Heart right ventricle (tissue), 16 donors: ENCODE results near the gene RARG. TPM values are rescaled to one million over a fixed set of nuclear protein-coding genes. Genes with fewer than 3 reads are reported as not detected.

Source experiments
- ATAC-seq, 8 donors: fragments of 200-7000 bp; cut with Tn5 transposase; one replicate each; pipeline ENCODE4 v1.9.1; 2020; ENCODE audit warnings: mild to moderate bottlenecking in 8 of 8, moderate library complexity in 8 of 8, moderate number of reproducible peaks in 1 of 8
- DNase-seq, 2 donors: peaks; one replicate each; pipeline ENCODE4 v3.0.0-alpha.2; 2020
- H3K27ac ChIP-seq, 10 donors: fragments of 200-600 bp; sonication (generic) in 2 of 10; one replicate each; pipeline versions ENCODE4 v1.5.0 to v1.8.0; 2020 to 2022; ENCODE audit warnings: mild to moderate bottlenecking in 3 of 10
- H3K27me3 ChIP-seq, 7 donors: fragments of 200-600 bp; one replicate each; pipeline ENCODE4 v1.8.0; 2021 to 2022; ENCODE audit warnings: mild to moderate bottlenecking in 2 of 7
- H3K36me3 ChIP-seq, 9 donors: fragments of 200-600 bp; sonication (generic) in 1 of 9; one replicate each; pipeline versions ENCODE4 v1.5.0 to v1.8.0; 2020 to 2022; ENCODE audit warnings: mild to moderate bottlenecking in 2 of 9
- H3K4me1 ChIP-seq, 9 donors: fragments of 200-600 bp; sonication (generic) in 1 of 9; one replicate each; pipeline versions ENCODE4 v1.5.0 to v1.8.0; 2020 to 2022; ENCODE audit warnings: mild to moderate bottlenecking in 4 of 9
- H3K4me3 ChIP-seq, 10 donors: fragments of 200-600 bp; sonication (generic) in 2 of 10; one replicate each; pipeline versions ENCODE4 v1.5.0 to v1.8.0; 2020 to 2022; ENCODE audit warnings: mild to moderate bottlenecking in 7 of 10, moderate library complexity in 2 of 10
- H3K9me3 ChIP-seq, 11 donors: fragments of 200-600 bp in 10 of 11; sonication (generic) in 2 of 11; one replicate each; pipeline versions ENCODE4 v1.5.0 to v1.8.0; 2013 to 2022; ENCODE audit warnings: mild to moderate bottlenecking in 2 of 11, control low read depth in 1 of 11, moderate library complexity in 1 of 11
- WGBS, 2 donors: extraction: QIAGEN DNeasy Blood & Tissue Kit; methylation state at CpG; one replicate each; pipeline ENCODE4 v1.1.7; 2013; ENCODE audit warnings: inconsistent platforms in 1 of 2; 5-methylcytosine and 5-hydroxymethylcytosine counted together
- intact Hi-C, 10 donors: fragments of 100-400 bp; cut with DNase I; formaldehyde crosslinking; loops; one replicate each; pipeline versions ENCODE4 v1.11.1 to v1.14.2; 2022
- polyA plus RNA-seq, 2 donors: library from polyadenylated mRNA; stranded (reverse); fragments of 200-250 nt; gene quantifications; one replicate each; pipeline ENCODE4 v1.2.3, GENCODE V29; 2013
- total RNA-seq, 10 donors: library from RNA; stranded (reverse); fragmentation: NEBNext Ultra II Directional in 3 of 10; extraction: Animal tissue kit (Norgen Biotek cat#: 25700) in 3 of 10; gene quantifications; one replicate each; pipeline versions ENCODE4 v1.2.1 to v1.2.4, GENCODE V29; 2021 to 2023
- TF ChIP-seq, protein P1 (sequence below), 9 donors: fragments of 200-600 bp; sonication (generic) in 2 of 9; IDR thresholded peaks; one replicate each; pipeline versions ENCODE4 v1.5.0 to v1.8.0; 2021 to 2022; ENCODE audit warnings: antibody characterized with exemption in 9 of 9, mild to moderate bottlenecking in 5 of 9, moderate library complexity in 1 of 9
- donor health status: Arrhythmogenic right ventricular cardiomyopathy.
- donor health status: ischemic (EF 13 %, LVEDD 7.1; RV severe dilation, severe dysfunction).
- donor health status: healthy with polysubstance abuse.
- donor health status: DM: no; HTN: yes; CAD: no.
- donor health status: DM: no; HTN: no; CAD: no.
- donor health status: ischemic (EF 25% LVEDD 6.9; RV normal size, moderate dysfunction).
- donor health status: ischemic (EF 25% LVEDD 5.7; RV mildly dilated, moderate dysfunction).
- donor health status: healthy.
- donor health status: DM: yes; HTN: yes; CAD: no.
- donor health status: Ischemic cardiomyopathy.
- donor health status: ischemic (EF 35%, LVEDD 5.7; RV mildly dilated, moderate dysfunction).
- donor health status: nonischemic (EF 11% LVEDD 7.7; RV severe dilation, severe dysfunction).
- donor health status: DM: yes; HTN: yes; CAD: no.
- donor health status: PGD.
- donor health status: ischemic (EF 29% LVEDD 5.4; RV normal size, mild dysfunction).
- donor health status: nonischemic (EF 23%, LVEDD 6.1; RV moderate dilation, normal function).

The RARG gene
- total and polyA plus RNA-seq, 12 donors = 7.0 to 21.7 (median 12.8) TPM

- Histone ChIP-seq H3K4me1 (peaks cover 18 to 52% (median 45%) of the 10 kb centered on the region in 9 donors), H3K27me3 (no peaks in the 10 kb centered on the region), H3K36me3 (peaks cover 0 to 63% (median 46%) of the 10 kb centered on the region in 9 donors), H3K9me3 (no peaks in the 10 kb centered on the region), H3K4me3 (peak overlapping the region in 2 of 10 donors; percentile 5 to 85), H3K27ac (peak overlapping the region in 1 of 10 donors; percentile 14)
- no peak for ATAC-seq
- WGBS, 2 donors = 56 to 58% methylated on average over 2 of the region's 2 CpGs
- TF ChIP-seq, protein P1, sequence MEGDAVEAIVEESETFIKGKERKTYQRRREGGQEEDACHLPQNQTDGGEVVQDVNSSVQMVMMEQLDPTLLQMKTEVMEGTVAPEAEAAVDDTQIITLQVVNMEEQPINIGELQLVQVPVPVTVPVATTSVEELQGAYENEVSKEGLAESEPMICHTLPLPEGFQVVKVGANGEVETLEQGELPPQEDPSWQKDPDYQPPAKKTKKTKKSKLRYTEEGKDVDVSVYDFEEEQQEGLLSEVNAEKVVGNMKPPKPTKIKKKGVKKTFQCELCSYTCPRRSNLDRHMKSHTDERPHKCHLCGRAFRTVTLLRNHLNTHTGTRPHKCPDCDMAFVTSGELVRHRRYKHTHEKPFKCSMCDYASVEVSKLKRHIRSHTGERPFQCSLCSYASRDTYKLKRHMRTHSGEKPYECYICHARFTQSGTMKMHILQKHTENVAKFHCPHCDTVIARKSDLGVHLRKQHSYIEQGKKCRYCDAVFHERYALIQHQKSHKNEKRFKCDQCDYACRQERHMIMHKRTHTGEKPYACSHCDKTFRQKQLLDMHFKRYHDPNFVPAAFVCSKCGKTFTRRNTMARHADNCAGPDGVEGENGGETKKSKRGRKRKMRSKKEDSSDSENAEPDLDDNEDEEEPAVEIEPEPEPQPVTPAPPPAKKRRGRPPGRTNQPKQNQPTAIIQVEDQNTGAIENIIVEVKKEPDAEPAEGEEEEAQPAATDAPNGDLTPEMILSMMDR (IDR thresholded peaks at IDR 0.05) = no peak
- intact Hi-C loops = no loop called here
- DNase-seq = no peak
These were observed 49.1 kb downstream of the RARG start for GRCh38 chr12:53182903-53183302.

DNA sequence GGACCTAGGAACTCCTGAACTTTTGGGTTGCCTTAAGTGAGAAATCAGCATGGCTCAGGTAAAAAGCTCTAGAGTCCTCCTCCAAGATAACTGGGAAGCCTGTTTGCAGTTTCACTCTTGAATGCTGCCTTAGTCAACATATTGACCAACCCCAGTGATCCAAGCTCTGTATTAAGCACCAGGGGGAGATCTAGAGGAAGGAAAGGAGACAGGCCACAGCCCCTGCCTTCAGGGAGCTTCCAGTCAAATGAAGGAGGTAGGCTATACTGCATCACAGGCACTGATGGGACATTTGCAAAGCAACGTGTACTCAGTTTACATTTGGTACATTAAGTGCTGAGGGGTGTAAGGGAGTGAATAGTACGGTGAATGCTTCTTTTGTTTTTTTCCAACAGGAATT lies 50.1 kb downstream of the RARG start:
- no peak for ATAC-seq
- peaks cover 0 to 53% (median 37%) of the 10 kb centered on the region in 9 donors for H3K36me3 ChIP-seq
- no peak for DNase-seq
- TF ChIP-seq, protein P1 (IDR thresholded peaks at IDR 0.05) = no peak
- intact Hi-C loops = no loop called here
- no peaks in the 10 kb centered on the region for H3K9me3 ChIP-seq
- H3K4me1 ChIP-seq = peaks cover 18 to 52% (median 45%) of the 10 kb centered on the region in 9 donors
- WGBS, 2 donors = 67 to 81% methylated on average over 2 of the region's 2 CpGs
- H3K27me3 ChIP-seq = no peaks in the 10 kb centered on the region
- H3K27ac ChIP-seq = peak overlapping the region in 3 of 10 donors; percentile 90 to 97 (median 94)
- H3K4me3 ChIP-seq = peak overlapping the region in 7 of 10 donors; percentile 58 to 88 (median 80)

- WGBS, 2 donors = 1 to 2% methylated on average over 40 to 56 of the region's 57 CpGs
- ATAC-seq (peak; percentile 73 to 92 (median 78)), DNase-seq (peak; percentile 75 to 83)
- Histone ChIP-seq H3K9me3 (no peaks in the 10 kb centered on the region), H3K4me3 (peak overlapping the region; percentile 43 to 88 (median 78)), H3K4me1 (peaks cover 18 to 52% (median 45%) of the 10 kb centered on the region in 9 donors), H3K27me3 (no peaks in the 10 kb centered on the region), H3K27ac (peak overlapping the region; percentile 84 to 97 (median 94)), H3K36me3 (peaks cover 0 to 44% (median 28%) of the 10 kb centered on the region in 9 donors)
- TF ChIP-seq, protein P1 (IDR thresholded peaks at IDR 0.05) = peak in 3 of 9 donors; percentile 20 to 37 (median 34)
- intact Hi-C loops = no loop called here
These were observed 50.9 kb downstream of the RARG start for GRCh38 chr12:53180931-53181645.

DNA sequence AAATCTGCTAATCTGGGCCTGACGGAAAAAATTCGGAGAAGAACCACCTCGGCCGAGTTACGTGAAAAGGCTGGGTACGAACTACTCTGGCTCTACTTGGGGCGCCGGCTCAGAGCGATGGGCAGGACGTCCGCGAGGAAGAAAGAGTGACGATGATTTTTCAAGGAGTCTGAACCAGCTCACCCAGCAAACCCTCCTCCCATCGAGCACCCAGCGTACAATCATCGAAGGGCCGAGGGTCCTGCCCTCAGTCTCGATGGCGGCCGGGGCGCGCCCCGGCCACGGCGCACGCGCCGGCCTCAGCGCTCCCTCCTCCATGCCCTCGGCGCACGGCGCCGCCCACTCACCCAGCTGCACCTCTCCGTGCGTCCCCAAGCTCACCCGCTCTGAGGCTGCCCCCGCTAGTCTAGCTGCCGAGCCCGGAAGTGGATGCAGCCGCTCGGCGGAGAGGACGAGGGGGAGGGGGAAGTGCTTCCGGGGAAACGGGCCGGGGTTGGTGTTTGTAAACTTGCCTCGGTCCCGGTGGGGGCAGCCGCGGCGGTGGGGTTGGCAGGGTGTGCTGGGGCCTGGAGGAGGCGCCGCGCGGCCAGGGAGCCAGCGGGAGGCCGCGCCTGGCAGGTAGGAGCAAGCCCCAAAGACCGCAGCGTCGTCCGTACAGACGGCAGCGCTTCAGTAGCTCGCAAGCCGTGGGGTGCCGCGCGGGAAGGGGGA lies 51.6 kb downstream of the RARG start, which contains the start of the genes CSAD and ZNF740:
TSS of gene CSAD (minus strand) at position 706 of the 711 bp plus-strand sequence. CDS start 7,455 bp downstream, outside the sequence.
TSS of gene ZNF740 (plus strand) at position 503 of the 711 bp plus-strand sequence. CDS start 1,262 bp downstream, outside the sequence.
- H3K9me3 ChIP-seq = no peaks in the 10 kb centered on the region
- peak within 1 kb of the TSS; percentile 84 to 97 (median 94) for H3K27ac ChIP-seq
- TF ChIP-seq, protein P1 (IDR thresholded peaks at IDR 0.05) = no peak
- peaks cover 0 to 37% (median 21%) of the 10 kb centered on the region in 9 donors for H3K36me3 ChIP-seq
- H3K4me1 ChIP-seq = peaks cover 18 to 52% (median 45%) of the 10 kb centered on the region in 9 donors
- intact Hi-C loops = no loop called here
- peak; percentile 98 to 99 (median 99) for ATAC-seq
- WGBS, 2 donors = 0% methylated on average over 64 to 69 of the region's 70 CpGs
- H3K4me3 ChIP-seq = peak within 1 kb of the TSS; percentile 43 to 88 (median 78)
- peak; percentile 98 to 99 for DNase-seq
- H3K27me3 ChIP-seq = no peaks in the 10 kb centered on the region
